HCT116 (cell line): Measurements from ENCODE around the gene HEY2. TPM values are rescaled to one million over a fixed set of nuclear protein-coding genes. Genes with fewer than 3 reads are reported as not detected.

Source experiments
- ATAC-seq: fragments of 200-7000 bp; cut with Tn5 transposase; 2 replicates; pipeline ENCODE4 v1.9.1; 2020; ENCODE audit warnings: mild to moderate bottlenecking, moderate library complexity
- BruUV-seq: library from RNA; stranded (reverse); fragments of 400-500 nt; replicated peaks from 2 replicates; lab custom pipeline; 2021; lab: Mats Ljungman, UMichigan
- CTCF ChIA-PET: fragments of 300-600 bp; sonication (Branson Sonifier 250); formaldehyde crosslinking; loops from one replicate; lab custom pipeline; 2021; ENCODE audit warnings: antibody characterized with exemption; lab: Charles Lee
- POLR2A ChIA-PET: fragments of 300-600, 350-600 bp; sonication (Branson Sonifier 250); formaldehyde crosslinking; loops from one replicate; lab custom pipeline; 2021; ENCODE audit warnings: antibody characterized with exemption; lab: Charles Lee
- RAD21 ChIA-PET, 2 experiments: fragments of 300-600 bp; sonication (Branson Sonifier 250); formaldehyde crosslinking; loops; one replicate each; lab custom pipeline; 2023; ENCODE audit warnings: low total read pairs in 2 of 2; ENCODE audit not compliant: uncharacterized antibody in 2 of 2, unreplicated experiment in 2 of 2, low non-redundant PET in 1 of 2; lab: Charles Lee
- DNase-seq: peaks from one replicate; pipeline ENCODE4 v3.0.0-alpha.2; 2010; ENCODE audit warnings: low read depth, low spot score
- H2AFZ ChIP-seq: fragments of 200-600 bp; shearing (Covaris generic), sonication (generic); 2 replicates; pipeline ENCODE4 v1.6.1; 2017; ENCODE audit warnings: low read depth, mixed run types, mixed read lengths, antibody characterized with exemption, low read length; ENCODE audit not compliant: poor library complexity, severe bottlenecking
- H3K27ac ChIP-seq: 2 replicates; pipeline ENCODE4 v1.5.1; 2012; ENCODE audit warnings: low read depth, low read length
- H3K27me3 ChIP-seq: fragments of 200-600 bp; sonication (generic); 2 replicates; pipeline ENCODE4 v1.6.1; 2016; ENCODE audit warnings: mixed run types, low read length, mixed read lengths; ENCODE audit not compliant: insufficient read depth
- H3K36me3 ChIP-seq, 2 experiments: fragments of 200-500 bp in 1 of 2; fragments of 200-600 bp in 1 of 2; sonication (Bioruptor generic) in 1 of 2; sonication (generic) in 1 of 2; 2 replicates each; pipeline versions ENCODE4 v1.5.1 to v1.6.1; 2014 to 2016; ENCODE audit warnings: low read length in 2 of 2, inconsistent platforms in 1 of 2, mixed read lengths in 1 of 2, mixed run types in 1 of 2; ENCODE audit not compliant: insufficient read depth in 2 of 2, control insufficient read depth in 1 of 2
- H3K4me1 ChIP-seq, 2 experiments: fragments of 200-600 bp in 1 of 2; sonication (generic) in 1 of 2; 2 replicates each; pipeline versions ENCODE4 v1.5.1 to v1.6.1; 2012 to 2017; ENCODE audit warnings: low read length in 2 of 2, inconsistent platforms in 1 of 2, mild to moderate bottlenecking in 1 of 2, mixed read lengths in 1 of 2, mixed run types in 1 of 2, moderate library complexity in 1 of 2; ENCODE audit not compliant: insufficient read depth in 2 of 2, control insufficient read depth in 1 of 2
- H3K4me2 ChIP-seq: fragments of 200-600 bp; sonication (generic); 2 replicates; pipeline ENCODE4 v1.6.1; 2017; ENCODE audit warnings: mixed run types, low read length, mixed read lengths
- H3K4me3 ChIP-seq, 2 experiments: fragments of 200-600 bp in 1 of 2; sonication (generic) in 1 of 2; replicated peaks in 1 of 2; 2 replicates each; pipeline ENCODE4 v1.5.1; 2011 to 2016; ENCODE audit warnings: low read length in 2 of 2, control low read depth in 1 of 2, low read depth in 1 of 2, mild to moderate bottlenecking in 1 of 2, mixed read lengths in 1 of 2, mixed run types in 1 of 2
- H3K79me2 ChIP-seq: fragments of 200-600 bp; sonication (generic); 2 replicates; pipeline ENCODE4 v1.6.1; 2017; ENCODE audit warnings: mild to moderate bottlenecking, mixed run types, low read length, moderate library complexity, mixed read lengths; ENCODE audit not compliant: insufficient read depth
- H3K9ac ChIP-seq: fragments of 200-600 bp; sonication (generic); 2 replicates; pipeline ENCODE4 v1.6.1; 2016; ENCODE audit warnings: low read length, mixed read lengths
- H3K9me2 ChIP-seq: fragments of 200-600 bp; sonication (generic), shearing (Covaris generic); 2 replicates; pipeline ENCODE4 v1.6.1; 2017; ENCODE audit warnings: mixed run types, mild to moderate bottlenecking, moderate library complexity; ENCODE audit not compliant: insufficient read depth
- H3K9me3 ChIP-seq, 2 experiments: fragments of 200-500 bp in 1 of 2; fragments of 200-600 bp in 1 of 2; sonication (Bioruptor generic) in 1 of 2; sonication (generic) in 1 of 2; 2 replicates each; pipeline ENCODE4 v1.6.1; 2014 to 2017; ENCODE audit warnings: low read length in 2 of 2, mixed read lengths in 2 of 2, inconsistent platforms in 1 of 2, low read depth in 1 of 2, mild to moderate bottlenecking in 1 of 2, mixed run types in 1 of 2, moderate library complexity in 1 of 2; ENCODE audit not compliant: control insufficient read depth in 1 of 2, insufficient read depth in 1 of 2
- H4K20me1 ChIP-seq: fragments of 200-600 bp; sonication (generic), shearing (Covaris generic); 2 replicates; pipeline ENCODE4 v1.6.1; 2017; ENCODE audit warnings: mixed run types, mild to moderate bottlenecking, moderate library complexity; ENCODE audit not compliant: insufficient read depth
- CBX3 ChIP-seq: IDR thresholded peaks from 2 replicates; pipeline ENCODE4 v1.6.1; 2012; ENCODE audit warnings: low read depth
- CEBPB ChIP-seq: IDR thresholded peaks from 2 replicates; pipeline ENCODE4 v1.6.1; 2012; ENCODE audit warnings: low read depth
- CTCF ChIP-seq, 3 experiments: fragments of 200-600 bp in 1 of 3; sonication (generic) in 1 of 3; IDR thresholded peaks in 2 of 3; conservative IDR thresholded peaks in 1 of 3; 2 replicates each; pipeline ENCODE4 v1.5.1; 2012 to 2017; ENCODE audit warnings: low read depth in 2 of 3, low read length in 2 of 3, antibody characterized with exemption in 1 of 3, borderline replicate concordance in 1 of 3, control low read depth in 1 of 3, mild to moderate bottlenecking in 1 of 3, mixed read lengths in 1 of 3, mixed run types in 1 of 3, moderate library complexity in 1 of 3; ENCODE audit not compliant: insufficient read depth in 1 of 3
- FOSL1 ChIP-seq: IDR thresholded peaks from 2 replicates; pipeline ENCODE4 v1.6.1; 2012; ENCODE audit warnings: low read depth
- JUND ChIP-seq: IDR thresholded peaks from 2 replicates; pipeline ENCODE4 v1.6.1; 2012
- POLR2AphosphoS5 ChIP-seq: IDR thresholded peaks from 2 replicates; pipeline ENCODE4 v1.6.1; 2011; ENCODE audit warnings: mild to moderate bottlenecking, low read depth, low read length, moderate library complexity
- RAD21 ChIP-seq: IDR thresholded peaks from 2 replicates; pipeline ENCODE4 v1.6.1; 2012; ENCODE audit warnings: low read depth, mild to moderate bottlenecking
- SP1 ChIP-seq: IDR thresholded peaks from 2 replicates; pipeline ENCODE4 v1.6.1; 2012; ENCODE audit warnings: low read depth
- TCF7L2 ChIP-seq: IDR thresholded peaks from 2 replicates; pipeline ENCODE4 v1.7.0; 2011; ENCODE audit warnings: borderline replicate concordance, inconsistent platforms; ENCODE audit not compliant: insufficient read depth, insufficient read length; ENCODE audit errors: extremely low read depth
- YY1 ChIP-seq: IDR thresholded peaks from 2 replicates; pipeline ENCODE4 v1.6.1; 2011; ENCODE audit warnings: low read length, low read depth, moderate library complexity, mild to moderate bottlenecking; ENCODE audit not compliant: insufficient replicate concordance; ENCODE audit errors: extremely low read depth
- ZBTB33 ChIP-seq: IDR thresholded peaks from 2 replicates; pipeline ENCODE4 v1.6.1; 2011; ENCODE audit warnings: mild to moderate bottlenecking, low read length, moderate library complexity; ENCODE audit not compliant: insufficient replicate concordance; ENCODE audit errors: extremely low read depth
- ZFX ChIP-seq: fragments of 450-650 bp; IDR thresholded peaks from 2 replicates; pipeline ENCODE4 v1.6.1; 2017
- ZNF274 ChIP-seq: fragments of 200-500 bp; sonication (Bioruptor generic); IDR thresholded peaks from 2 replicates; pipeline ENCODE4 v1.6.1; 2014; ENCODE audit warnings: mild to moderate bottlenecking, low read depth, low read length, inconsistent platforms
- intact Hi-C: fragments of 100-400 bp; cut with micrococcal nuclease; formaldehyde crosslinking; loops from 2 replicates; pipeline ENCODE4 v1.10.0; 2022
- total RNA-seq: library from RNA; stranded (reverse); gene quantifications from one replicate; pipeline ENCODE4 v1.2.1, GENCODE V29; 2021; ENCODE audit not compliant: unreplicated experiment
- TF ChIP-seq, protein P1 (sequence below): IDR thresholded peaks from 2 replicates; pipeline ENCODE4 v1.6.1; 2012
- TF ChIP-seq, protein P2 (sequence below): IDR thresholded peaks from 2 replicates; pipeline ENCODE4 v1.6.1; 2012

The HEY2 gene
- total RNA-seq, 1 experiment from 2014 or later, result not detected

DNA sequence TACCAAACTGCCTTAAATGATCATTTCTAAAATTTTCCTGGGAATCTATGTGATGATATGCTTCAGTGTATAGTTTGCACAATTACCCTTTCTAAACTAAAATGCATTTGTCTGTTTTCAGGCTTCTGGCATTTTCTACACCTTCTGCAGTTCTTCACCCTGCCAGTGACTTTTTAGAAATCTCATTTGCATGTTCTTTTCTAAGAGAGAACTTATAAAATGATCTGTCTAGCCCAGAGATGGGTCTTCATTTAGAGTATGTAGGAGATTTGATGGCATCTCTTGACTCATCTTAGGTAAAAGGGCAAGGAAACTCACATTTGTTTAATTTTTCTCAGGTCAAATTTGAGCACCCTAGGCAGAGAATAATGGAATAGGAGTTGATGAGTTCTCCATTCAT is 59.2 kb downstream of the HEY2 start:
- TF ChIP-seq POLR2AphosphoS5 (no peak), YY1 (no peak), FOSL1 (no peak), CTCF (IDR thresholded peaks at IDR 0.05 in 2 of 3, conservative IDR thresholded peaks at IDR 0.05 in 1 of 3; ENCODE audit: borderline replicate concordance in 1 of 3, insufficient read depth in 1 of 3, low read depth in 2 of 3, low read length in 2 of 3) (no peak), TCF7L2 (no peak), CEBPB (no peak), SP1 (no peak), JUND (no peak), CBX3 (no peak), ZBTB33 (no peak), RAD21 (no peak), ZNF274 (no peak), ZFX (no peak)
- TF ChIP-seq, protein P1, sequence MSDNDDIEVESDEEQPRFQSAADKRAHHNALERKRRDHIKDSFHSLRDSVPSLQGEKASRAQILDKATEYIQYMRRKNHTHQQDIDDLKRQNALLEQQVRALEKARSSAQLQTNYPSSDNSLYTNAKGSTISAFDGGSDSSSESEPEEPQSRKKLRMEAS, result no peak
- TF ChIP-seq, protein P2, sequence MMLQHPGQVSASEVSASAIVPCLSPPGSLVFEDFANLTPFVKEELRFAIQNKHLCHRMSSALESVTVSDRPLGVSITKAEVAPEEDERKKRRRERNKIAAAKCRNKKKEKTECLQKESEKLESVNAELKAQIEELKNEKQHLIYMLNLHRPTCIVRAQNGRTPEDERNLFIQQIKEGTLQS, result no peak
- RAD21 ChIA-PET, result no interaction called here
- POLR2A ChIA-PET, result no interaction called here
- H3K4me1 ChIP-seq, result peaks cover 4 to 10% of the 10 kb centered on the region in 2 experiments; a peak in 3 of 4 replicates
- no TSS peak for BruUV-seq
- no peak overlapping the region for H2AFZ ChIP-seq
- H3K9ac ChIP-seq, result no peak overlapping the region
- H3K9me2 ChIP-seq, result no peaks in the 10 kb centered on the region
- no peaks in the 10 kb centered on the region for H3K27me3 ChIP-seq
- no peak overlapping the region for H3K4me3 ChIP-seq
- no peaks in the 10 kb centered on the region for H4K20me1 ChIP-seq
- H3K4me2 ChIP-seq, result no peak overlapping the region
- H3K36me3 ChIP-seq, result no peaks in the 10 kb centered on the region
- no peak overlapping the region for H3K27ac ChIP-seq
- ATAC-seq (no peak), DNase-seq (no peak)
- CTCF ChIA-PET, result interaction anchor here (1.4 kb wide), 2 partner anchors 17 to 148 kb away, joined by 3 read pairs; partner anchors contain the start of gene HINT3
- intact Hi-C loops, result no loop called here
- no peaks in the 10 kb centered on the region for H3K9me3 ChIP-seq
- no peaks in the 10 kb centered on the region for H3K79me2 ChIP-seq
